ENCODE data around the gene TNS1.

Gene TNS1

GRCh38 chr2:218015586-218016521 is 13.1 kb upstream of the TNS1 start:
- DNase-seq (ENCODE audit: low spot score), result no peak

- DNase-seq (ENCODE audit: low spot score), result no peak
Observed at GRCh38 chr2:218014706-218015585, 12.2 kb upstream of the TNS1 start.

GRCh38 chr2:218013289-218013688 is 10.5 kb upstream of the TNS1 start:
- no peak for DNase-seq (ENCODE audit: low spot score)

GRCh38 chr2:218012284-218012683 is 9.5 kb upstream of the TNS1 start:
- no peak for DNase-seq (ENCODE audit: low spot score)

GRCh38 chr2:218011653-218012040 is 8.9 kb upstream of the TNS1 start:
- DNase-seq (ENCODE audit: low spot score), result no peak

- no peak for DNase-seq (ENCODE audit: low spot score)
Observed at GRCh38 chr2:218010984-218011652, 8.3 kb upstream of the TNS1 start.

- peak; percentile 86 for DNase-seq (ENCODE audit: low spot score)
Observed at GRCh38 chr2:218010140-218010983, 7.6 kb upstream of the TNS1 start.

- DNase-seq (ENCODE audit: low spot score), result no peak
Observed at GRCh38 chr2:218009765-218010139, 7.0 kb upstream of the TNS1 start.

- DNase-seq (ENCODE audit: low spot score), result no peak
Observed at GRCh38 chr2:218009231-218009630, 6.4 kb upstream of the TNS1 start.

- peak; percentile 57 for DNase-seq (ENCODE audit: low spot score)
Observed at GRCh38 chr2:218008060-218009040, 5.6 kb upstream of the TNS1 start.

- no peak for DNase-seq (ENCODE audit: low spot score)
Observed at GRCh38 chr2:218006741-218007140, 3.9 kb upstream of the TNS1 start.

GRCh38 chr2:218005486-218005885 is 2.7 kb upstream of the TNS1 start:
- no peak for DNase-seq (ENCODE audit: low spot score)

GRCh38 chr2:218005028-218005427 is 2.2 kb upstream of the TNS1 start:
- DNase-seq (ENCODE audit: low spot score), result no peak

- DNase-seq (ENCODE audit: low spot score), result peak; percentile 82
Observed at GRCh38 chr2:218003981-218004419, 1.2 kb upstream of the TNS1 start.

- no peak for DNase-seq (ENCODE audit: low spot score)
Observed at GRCh38 chr2:218003281-218003944, 618 bp upstream of the TNS1 start.

- DNase-seq (ENCODE audit: low spot score), result no peak
Observed at GRCh38 chr2:218002143-218002844, 501 bp downstream of the TNS1 start.

- no peak for DNase-seq (ENCODE audit: low spot score)
Observed at GRCh38 chr2:218001629-218002028, 1.2 kb downstream of the TNS1 start.

- DNase-seq (ENCODE audit: low spot score), result peak; percentile 86
Observed at GRCh38 chr2:218000136-218000535, 2.7 kb downstream of the TNS1 start.

GRCh38 chr2:217999595-217999959 is 3.2 kb downstream of the TNS1 start:
- DNase-seq (ENCODE audit: low spot score), result no peak

Measured in AG08395 (cell line).